ENCODE measurements around the gene AJAP1. TPM values are rescaled to one million over a fixed set of nuclear protein-coding genes. Genes with fewer than 3 reads are reported as not detected.

AJAP1 gene
- total RNA-seq, 1 donor from 2014 or later, result 0.35 TPM

DNA sequence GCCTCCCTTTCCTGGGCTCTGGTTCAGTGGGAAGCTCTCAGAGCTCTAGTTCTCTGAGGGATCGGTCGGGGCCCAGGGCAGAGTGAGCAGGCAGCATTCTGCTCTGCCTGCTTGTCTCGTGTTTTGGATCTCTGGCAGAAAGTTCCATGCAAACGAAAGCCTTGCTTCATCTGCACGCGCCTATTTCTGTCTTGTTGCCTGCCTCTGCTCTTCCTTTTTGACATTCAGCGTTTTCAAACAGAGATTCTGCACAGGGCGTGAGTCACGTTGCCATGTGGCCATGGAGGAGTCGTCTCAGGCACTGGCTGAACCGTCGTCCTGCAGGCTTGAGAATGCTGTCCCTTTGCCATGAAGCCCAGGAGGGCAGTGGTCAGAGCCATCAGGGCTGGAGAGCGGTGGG lies 20.3 kb downstream of the AJAP1 start:
- no peak for DNase-seq (ENCODE audit: extremely low spot score, unreplicated experiment)
- Mint-ChIP-seq H3K27ac (ENCODE audit: unreplicated experiment) (no peak overlapping the region), H3K4me1 (ENCODE audit: unreplicated experiment) (no peaks in the 10 kb centered on the region), H3K36me3 (ENCODE audit: unreplicated experiment) (no peaks in the 10 kb centered on the region), H3K27me3 (ENCODE audit: unreplicated experiment) (no peaks in the 10 kb centered on the region), H3K4me3 (ENCODE audit: unreplicated experiment) (no peak overlapping the region), H3K9me3 (ENCODE audit: unreplicated experiment) (peaks cover 18% of the 10 kb centered on the region)
- TF ChIP-seq, protein P1, sequence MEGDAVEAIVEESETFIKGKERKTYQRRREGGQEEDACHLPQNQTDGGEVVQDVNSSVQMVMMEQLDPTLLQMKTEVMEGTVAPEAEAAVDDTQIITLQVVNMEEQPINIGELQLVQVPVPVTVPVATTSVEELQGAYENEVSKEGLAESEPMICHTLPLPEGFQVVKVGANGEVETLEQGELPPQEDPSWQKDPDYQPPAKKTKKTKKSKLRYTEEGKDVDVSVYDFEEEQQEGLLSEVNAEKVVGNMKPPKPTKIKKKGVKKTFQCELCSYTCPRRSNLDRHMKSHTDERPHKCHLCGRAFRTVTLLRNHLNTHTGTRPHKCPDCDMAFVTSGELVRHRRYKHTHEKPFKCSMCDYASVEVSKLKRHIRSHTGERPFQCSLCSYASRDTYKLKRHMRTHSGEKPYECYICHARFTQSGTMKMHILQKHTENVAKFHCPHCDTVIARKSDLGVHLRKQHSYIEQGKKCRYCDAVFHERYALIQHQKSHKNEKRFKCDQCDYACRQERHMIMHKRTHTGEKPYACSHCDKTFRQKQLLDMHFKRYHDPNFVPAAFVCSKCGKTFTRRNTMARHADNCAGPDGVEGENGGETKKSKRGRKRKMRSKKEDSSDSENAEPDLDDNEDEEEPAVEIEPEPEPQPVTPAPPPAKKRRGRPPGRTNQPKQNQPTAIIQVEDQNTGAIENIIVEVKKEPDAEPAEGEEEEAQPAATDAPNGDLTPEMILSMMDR (IDR thresholded peaks at IDR 0.05), result no peak

GRCh38 chr1:4675454-4676186 lies 21.2 kb downstream of the AJAP1 start:
- Mint-ChIP-seq H3K4me1 (ENCODE audit: unreplicated experiment) (no peaks in the 10 kb centered on the region), H3K9me3 (ENCODE audit: unreplicated experiment) (peaks cover 20% of the 10 kb centered on the region), H3K36me3 (ENCODE audit: unreplicated experiment) (no peaks in the 10 kb centered on the region), H3K27me3 (ENCODE audit: unreplicated experiment) (no peaks in the 10 kb centered on the region), H3K4me3 (ENCODE audit: unreplicated experiment) (no peak overlapping the region), H3K27ac (ENCODE audit: unreplicated experiment) (no peak overlapping the region)
- TF ChIP-seq, protein P1 (IDR thresholded peaks at IDR 0.05), result no peak
- DNase-seq (ENCODE audit: extremely low spot score, unreplicated experiment), result no peak

DNA sequence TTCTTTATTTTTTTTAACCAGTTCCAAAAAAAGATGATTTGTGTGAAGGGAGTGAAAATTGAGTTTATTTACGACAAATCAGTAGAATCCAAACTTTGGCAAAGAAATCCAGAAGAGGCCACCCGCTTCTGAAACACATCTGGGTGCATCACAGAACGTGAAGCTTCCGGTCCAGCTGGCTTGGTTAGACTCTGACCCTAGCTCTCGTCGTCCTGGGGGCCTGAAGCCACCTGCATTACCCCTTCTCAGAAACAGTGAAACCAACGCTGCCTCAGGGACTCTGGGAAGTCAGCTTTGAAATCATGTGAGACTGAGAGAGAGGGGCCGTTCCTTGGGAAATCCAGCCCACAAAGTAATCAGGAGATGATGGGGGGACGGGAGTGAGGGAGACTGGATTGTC lies 21.8 kb downstream of the AJAP1 start:
- TF ChIP-seq, protein P1 (IDR thresholded peaks at IDR 0.05), result no peak
- no peak overlapping the region for H3K27ac Mint-ChIP-seq (ENCODE audit: unreplicated experiment)
- H3K27me3 Mint-ChIP-seq (ENCODE audit: unreplicated experiment), result no peaks in the 10 kb centered on the region
- DNase-seq (ENCODE audit: extremely low spot score, unreplicated experiment), result no peak
- H3K4me1 Mint-ChIP-seq (ENCODE audit: unreplicated experiment), result no peaks in the 10 kb centered on the region
- H3K36me3 Mint-ChIP-seq (ENCODE audit: unreplicated experiment), result no peaks in the 10 kb centered on the region
- H3K9me3 Mint-ChIP-seq (ENCODE audit: unreplicated experiment), result peaks cover 23% of the 10 kb centered on the region
- H3K4me3 Mint-ChIP-seq (ENCODE audit: unreplicated experiment), result no peak overlapping the region

GRCh38 chr1:4677608-4678007 lies 23.2 kb downstream of the AJAP1 start:
- Mint-ChIP-seq H3K27ac (ENCODE audit: unreplicated experiment) (no peak overlapping the region), H3K36me3 (ENCODE audit: unreplicated experiment) (no peaks in the 10 kb centered on the region), H3K9me3 (ENCODE audit: unreplicated experiment) (peaks cover 23% of the 10 kb centered on the region), H3K4me3 (ENCODE audit: unreplicated experiment) (no peak overlapping the region), H3K4me1 (ENCODE audit: unreplicated experiment) (no peaks in the 10 kb centered on the region), H3K27me3 (ENCODE audit: unreplicated experiment) (no peaks in the 10 kb centered on the region)
- no peak for DNase-seq (ENCODE audit: extremely low spot score, unreplicated experiment)
- TF ChIP-seq, protein P1 (IDR thresholded peaks at IDR 0.05), result no peak

DNA sequence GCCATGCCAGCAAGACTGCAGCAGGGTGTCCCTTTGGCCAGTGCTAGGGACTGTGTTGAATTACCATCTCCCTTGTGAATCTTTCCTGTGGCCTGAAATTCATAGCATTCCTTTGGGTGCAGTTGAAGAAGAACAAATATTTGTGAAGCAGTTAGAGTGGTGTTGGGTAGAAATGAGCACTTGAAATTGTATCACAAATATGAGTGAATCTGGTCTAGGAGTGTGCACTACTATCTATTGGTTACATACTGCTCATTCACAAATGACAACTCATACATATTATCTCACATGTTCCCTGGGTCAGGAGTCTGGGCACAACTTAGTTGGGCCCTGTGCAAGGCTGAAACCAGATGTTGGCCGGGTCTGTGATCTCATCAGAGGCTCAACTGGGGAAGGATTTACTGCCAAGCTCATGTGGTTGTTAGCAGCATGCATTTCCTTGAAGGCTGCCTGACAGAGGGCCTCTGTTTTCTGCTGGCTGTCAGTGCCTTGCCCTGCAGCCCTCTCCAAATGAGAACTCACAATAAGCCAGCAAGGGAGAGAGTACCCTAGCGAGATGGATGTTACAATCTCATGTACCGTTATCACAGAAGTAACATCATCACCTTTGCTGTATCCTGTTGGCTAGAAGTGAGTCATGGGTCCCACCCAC lies 23.8 kb downstream of the AJAP1 start:
- H3K27me3 Mint-ChIP-seq (ENCODE audit: unreplicated experiment), result no peaks in the 10 kb centered on the region
- H3K9me3 Mint-ChIP-seq (ENCODE audit: unreplicated experiment), result peaks cover 23% of the 10 kb centered on the region
- no peak for DNase-seq (ENCODE audit: extremely low spot score, unreplicated experiment)
- TF ChIP-seq, protein P1 (IDR thresholded peaks at IDR 0.05), result no peak
- no peak overlapping the region for H3K27ac Mint-ChIP-seq (ENCODE audit: unreplicated experiment)
- no peaks in the 10 kb centered on the region for H3K4me1 Mint-ChIP-seq (ENCODE audit: unreplicated experiment)
- no peak overlapping the region for H3K4me3 Mint-ChIP-seq (ENCODE audit: unreplicated experiment)
- H3K36me3 Mint-ChIP-seq (ENCODE audit: unreplicated experiment), result no peaks in the 10 kb centered on the region

Data from osteocyte (in vitro differentiated cells).